SK-N-MC (cell line): ENCODE measurements around the gene OR2A25.

Experiments
- EZH2 ChIP-seq: fragments of 200-600 bp; sonication (generic); IDR thresholded peaks from one replicate; pipeline ENCODE4 v1.6.1; 2017; ENCODE audit warnings: antibody characterized with exemption
- FOXP2 ChIP-seq: optimal IDR thresholded peaks from 2 replicates; pipeline ENCODE3; 2011; ENCODE audit warnings: mild to moderate bottlenecking, moderate library complexity; ENCODE audit not compliant: insufficient read depth; ENCODE audit errors: extremely low read length, control extremely low read depth
- POLR2AphosphoS5 ChIP-seq: IDR thresholded peaks from 2 replicates; pipeline ENCODE4 v1.6.1; 2012; ENCODE audit warnings: mild to moderate bottlenecking, low read depth, low read length, borderline replicate concordance

- TF ChIP-seq EZH2 = no peak
- TF ChIP-seq POLR2AphosphoS5 = no peak
- no peak for TF ChIP-seq FOXP2
Measured at GRCh38 chr7:144122876-144123275, 53.3 kb downstream of the OR2A25 start, which contains the start of gene OR2A14.
